Hepatocyte (in vitro differentiated cells): ENCODE measurements around the gene CLRN2.

Experiments
- CTCF ChIP-seq: fragments of 200-600 bp; sonication (generic); IDR thresholded peaks from 2 replicates; pipeline ENCODE4 v1.5.1; 2016; ENCODE audit warnings: antibody characterized with exemption, mild to moderate bottlenecking; ENCODE audit not compliant: poor library complexity
- EZH2 ChIP-seq: fragments of 200-600 bp; sonication (generic); IDR thresholded peaks from 2 replicates; pipeline ENCODE4 v1.6.1; 2016; ENCODE audit warnings: antibody characterized with exemption, mild to moderate bottlenecking, borderline replicate concordance

- TF ChIP-seq CTCF: no peak
- no peak for TF ChIP-seq EZH2
Observed at GRCh38 chr4:17545374-17546140, 30.6 kb downstream of the CLRN2 start.
